ENCODE results near the gene GPR15. TPM values are rescaled to one million over a fixed set of nuclear protein-coding genes. Genes with fewer than 3 reads are reported as not detected.

Gene GPR15
- total RNA-seq, 1 experiment from 2014 or later: not detected

- TF ChIP-seq PREB (CRISPR knock-in tag; IDR thresholded peaks at IDR 0.05; ENCODE audit: borderline replicate concordance) (no peak), IRF2 (CRISPR knock-in tag; IDR thresholded peaks at IDR 0.05; ENCODE audit: borderline replicate concordance, low read depth) (no peak), ZNF281 (CRISPR knock-in tag; IDR thresholded peaks at IDR 0.05) (no peak), ZNF317 (CRISPR knock-in tag; IDR thresholded peaks at IDR 0.05; ENCODE audit: borderline replicate concordance, low read depth) (no peak), ATF6 (CRISPR knock-in tag; IDR thresholded peaks at IDR 0.05) (no peak), NR2C2 (CRISPR knock-in tag; IDR thresholded peaks at IDR 0.05) (no peak), ZNF532 (CRISPR knock-in tag; IDR thresholded peaks at IDR 0.05; ENCODE audit: borderline replicate concordance) (no peak), ZNF121 (CRISPR knock-in tag; IDR thresholded peaks at IDR 0.05) (no peak), CTCF (IDR thresholded peaks at IDR 0.05) (no peak)
Observed at GRCh38 chr3:98536456-98537017, 4.8 kb downstream of the GPR15 start (continued).

- Mint-ChIP-seq H3K36me3 (no peaks in the 10 kb centered on the region), H3K4me1 (peaks cover 5% of the 10 kb centered on the region; the same call in 1 of the 2 replicates), H3K9me3 (peaks cover 3% of the 10 kb centered on the region; the same call in 1 of the 2 replicates), H3K27me3 (ENCODE audit: low read depth) (no peaks in the 10 kb centered on the region), H3K27ac (no peak overlapping the region), H3K4me3 (no peak overlapping the region)
- ATAC-seq: no peak
- POLR2A ChIA-PET: no interaction called here
- DNase-seq (ENCODE audit: low spot score): no peak
- CTCF ChIA-PET: no interaction called here
- TF ChIP-seq ZNF263 (CRISPR knock-in tag; IDR thresholded peaks at IDR 0.05; ENCODE audit: low read depth): no peak
- no peak for TF ChIP-seq SMAD3 (CRISPR knock-in tag; IDR thresholded peaks at IDR 0.05; ENCODE audit: borderline replicate concordance)
- TF ChIP-seq ETV6 (CRISPR knock-in tag; IDR thresholded peaks at IDR 0.05): no peak
- TF ChIP-seq EMX1 (CRISPR knock-in tag; IDR thresholded peaks at IDR 0.05): no peak
- no peak for TF ChIP-seq JUN (CRISPR knock-in tag; IDR thresholded peaks at IDR 0.05)
Observed at GRCh38 chr3:98540346-98540745, 8.6 kb downstream of the GPR15 start.

Data from WTC11 (cell line).